ENCODE data around the gene PPOX.

The PPOX gene

DNA sequence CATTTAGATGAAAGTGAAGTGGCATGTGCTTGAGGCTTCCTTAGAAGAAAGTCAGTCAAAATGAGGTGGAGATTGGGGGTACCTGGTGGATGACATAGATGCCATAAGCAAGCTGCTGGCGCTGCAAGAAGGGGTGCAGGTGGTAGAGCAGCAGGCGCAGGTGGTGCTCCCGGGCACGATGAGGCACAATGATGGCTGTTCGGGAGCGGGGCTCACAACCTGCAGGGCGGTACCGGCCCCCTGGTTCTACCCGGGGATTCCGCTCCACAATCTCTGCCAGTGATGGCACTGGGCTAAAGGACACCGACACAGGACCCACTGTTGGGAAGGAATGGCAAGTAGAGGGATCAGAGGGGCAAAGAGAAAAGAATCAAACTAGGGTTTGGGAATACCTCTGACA is 8.7 kb downstream of the PPOX start:
- no peak for DNase-seq (ENCODE audit: insufficient read length, low spot score)
- no peak for FAIRE-seq

DNA sequence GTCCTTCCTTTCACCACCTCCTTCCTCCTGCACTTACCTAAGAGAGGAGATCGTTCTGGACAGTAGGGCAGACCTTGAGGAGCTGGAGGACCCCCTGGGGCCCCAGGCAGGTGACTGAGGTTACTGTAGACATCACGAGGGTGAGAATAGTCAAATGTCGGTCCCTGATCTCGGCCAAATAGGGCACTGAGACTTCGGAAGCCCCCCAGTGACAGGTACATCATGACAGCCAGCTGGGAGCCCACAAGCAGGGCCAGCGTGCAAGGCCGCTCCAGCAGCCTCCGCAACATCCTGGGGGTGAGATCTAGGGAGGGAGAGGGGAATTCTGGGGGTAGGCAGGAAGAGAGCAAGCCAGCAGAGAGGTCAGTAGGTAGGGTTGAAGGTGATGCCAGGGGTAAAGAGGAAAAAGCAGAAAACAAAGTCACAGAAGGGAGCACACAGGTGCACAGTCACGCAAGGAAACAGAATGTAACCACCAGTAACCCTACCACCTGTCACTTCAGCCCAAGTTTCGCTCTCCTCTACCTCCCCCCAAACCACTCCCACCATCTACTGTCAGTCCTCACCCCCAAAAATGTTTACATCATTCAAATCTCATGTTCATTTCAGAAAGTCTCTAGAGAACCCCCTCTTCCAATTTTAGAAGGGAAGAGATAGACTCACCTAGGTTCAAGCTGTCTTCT is 9.7 kb downstream of the PPOX start:
- DNase-seq (ENCODE audit: insufficient read length, low spot score) (no peak), FAIRE-seq (no peak)

DNA sequence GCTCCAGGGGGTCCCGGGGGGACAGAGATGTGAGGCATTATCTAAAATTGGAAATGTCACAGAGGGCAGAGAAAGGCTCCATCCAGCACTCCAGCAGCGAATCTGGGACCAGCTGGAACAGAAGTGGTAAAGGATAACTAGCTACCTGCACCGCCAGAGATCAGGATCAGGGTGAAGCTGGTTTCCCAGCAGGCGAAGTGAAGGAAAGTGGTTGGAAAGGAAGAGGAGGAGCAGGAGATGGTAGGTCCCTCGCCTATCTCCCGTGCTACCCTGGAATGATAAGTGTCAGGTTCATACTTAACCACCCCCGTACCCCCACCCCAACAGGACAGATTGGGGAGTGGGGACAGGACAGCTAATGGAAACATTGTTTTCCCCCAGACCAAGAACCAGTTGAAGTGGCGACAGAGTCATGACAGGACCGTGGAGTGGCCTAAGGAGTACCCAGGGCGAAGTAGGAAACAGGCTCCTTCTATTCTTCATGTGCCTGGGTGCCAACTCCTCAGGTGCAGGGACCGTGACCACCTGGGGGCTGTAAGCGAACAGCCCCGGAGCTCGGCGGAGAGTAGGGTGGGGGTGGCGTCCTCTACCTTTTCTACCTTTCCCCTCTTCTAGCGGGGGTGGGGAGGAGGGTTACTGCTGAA is 10.4 kb downstream of the PPOX start:
- no peak for DNase-seq (ENCODE audit: insufficient read length, low spot score)
- no peak for FAIRE-seq

- FAIRE-seq, result no peak
- DNase-seq (ENCODE audit: insufficient read length, low spot score), result peak; percentile 90
These were observed 11.1 kb downstream of the PPOX start, which contains the start of gene B4GALT3 for GRCh38 chr1:161177112-161177935. B4GALT3 (minus strand) TSS chr1:161177507; CDS start chr1:161176060, 1,447 bp downstream.

DNA sequence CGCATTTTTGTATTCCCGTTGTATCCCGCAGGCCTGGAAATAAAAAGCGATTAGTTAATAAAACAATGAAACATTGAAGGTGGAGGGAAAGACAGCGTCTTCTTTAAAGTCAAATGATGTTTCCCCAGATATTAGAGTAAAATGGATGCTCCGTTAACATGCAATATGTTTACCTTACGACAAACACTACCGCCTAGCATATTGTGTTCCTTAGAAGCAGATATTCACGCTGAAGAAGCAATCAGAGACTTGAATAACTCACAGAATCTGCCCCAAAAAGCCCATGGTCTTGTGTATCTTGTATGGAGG is 11.7 kb downstream of the PPOX start:
- no peak for FAIRE-seq

DNA sequence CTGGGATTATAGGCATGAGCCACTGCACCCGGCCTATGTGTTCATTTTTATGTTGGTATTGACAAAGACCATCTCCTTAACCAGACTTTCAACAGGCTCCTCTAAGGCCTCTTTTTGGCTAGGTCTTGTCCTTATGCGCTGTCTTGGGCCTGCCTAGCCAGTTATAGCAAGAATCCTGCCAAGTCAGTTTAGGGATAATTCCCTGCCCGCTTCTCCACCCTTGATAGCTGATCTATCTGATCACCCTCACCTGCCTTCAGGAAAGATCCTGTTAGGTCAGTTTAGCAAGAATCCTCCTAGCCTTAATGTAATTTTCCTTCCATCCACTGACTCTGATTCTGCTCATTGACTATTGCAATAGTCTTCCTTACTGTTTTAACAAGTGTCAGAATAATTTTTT is 13.5 kb downstream of the PPOX start:
- DNase-seq (ENCODE audit: insufficient read length, low spot score), result no peak
- FAIRE-seq, result no peak

More for the DNA sequence above, 11.7 kb downstream of the PPOX start:
- no peak for DNase-seq (ENCODE audit: insufficient read length, low spot score)

GRCh38 chr1:161180639-161181038 is 14.4 kb downstream of the PPOX start:
- no peak for FAIRE-seq
- DNase-seq (ENCODE audit: insufficient read length, low spot score), result no peak

DNA sequence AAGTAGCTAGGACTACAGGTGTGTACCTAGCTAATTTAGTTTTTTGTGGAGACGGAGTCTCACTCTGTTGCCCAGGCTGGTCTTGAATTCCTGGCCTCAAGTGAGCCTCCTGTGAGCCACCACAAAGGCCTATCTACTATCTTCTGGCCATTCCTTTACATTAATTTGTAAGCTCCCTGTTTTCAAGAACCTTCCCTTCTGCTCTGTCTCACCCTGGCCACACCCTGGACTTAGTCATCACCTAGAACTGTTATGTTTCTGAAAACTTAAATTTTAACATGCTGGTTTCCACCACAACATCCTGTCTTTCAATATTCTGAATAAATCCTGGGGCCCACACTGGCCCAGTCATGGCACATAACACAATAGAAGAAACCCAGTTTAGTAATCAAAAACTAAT is 16.0 kb downstream of the PPOX start:
- no peak for DNase-seq (ENCODE audit: insufficient read length, low spot score)

GRCh38 chr1:161185282-161185682 is 19.1 kb downstream of the PPOX start:
- no peak for FAIRE-seq

More for the DNA sequence above, 16.0 kb downstream of the PPOX start:
- no peak for FAIRE-seq

DNA sequence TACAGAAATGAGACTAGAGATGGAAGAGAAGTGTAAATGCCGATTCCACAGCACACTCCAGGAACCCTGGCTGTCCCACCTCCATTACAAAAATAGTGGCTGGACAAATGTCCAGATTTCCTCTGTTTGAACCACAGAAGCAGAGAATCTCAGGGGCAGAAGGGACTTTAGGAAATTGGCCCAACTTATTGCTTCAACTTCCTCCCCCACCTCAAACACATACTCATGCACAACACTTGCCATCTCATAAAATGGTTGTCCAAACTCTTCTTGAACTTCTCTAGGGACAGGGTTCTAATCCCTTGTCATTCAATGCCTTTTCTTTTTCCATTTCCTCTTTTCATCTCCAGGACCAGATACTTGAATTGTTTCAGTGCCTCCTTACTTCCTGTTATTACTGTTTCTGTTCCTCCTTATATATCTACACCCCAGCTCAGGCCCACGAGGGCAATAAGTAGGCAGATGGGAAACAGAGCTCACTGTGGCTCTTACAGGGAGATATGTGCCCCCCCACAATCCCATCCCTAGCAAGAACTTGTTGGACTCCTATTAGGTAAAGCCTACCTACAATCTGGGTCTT is 19.6 kb downstream of the PPOX start:
- DNase-seq (ENCODE audit: insufficient read length, low spot score), result no peak

More at GRCh38 chr1:161185282-161185682, 19.1 kb downstream of the PPOX start:
- DNase-seq (ENCODE audit: insufficient read length, low spot score), result no peak

GRCh38 chr1:161187311-161187710 is 21.1 kb downstream of the PPOX start:
- no peak for DNase-seq (ENCODE audit: insufficient read length, low spot score)
- FAIRE-seq, result no peak

More for the DNA sequence above, 19.6 kb downstream of the PPOX start:
- FAIRE-seq, result no peak

- no peak for DNase-seq (ENCODE audit: insufficient read length, low spot score)
- no peak for FAIRE-seq
These were observed 22.2 kb downstream of the PPOX start for GRCh38 chr1:161188381-161188780.

GRCh38 chr1:161189036-161189435 is 22.8 kb downstream of the PPOX start:
- DNase-seq (ENCODE audit: insufficient read length, low spot score), result no peak
- FAIRE-seq, result no peak

DNA sequence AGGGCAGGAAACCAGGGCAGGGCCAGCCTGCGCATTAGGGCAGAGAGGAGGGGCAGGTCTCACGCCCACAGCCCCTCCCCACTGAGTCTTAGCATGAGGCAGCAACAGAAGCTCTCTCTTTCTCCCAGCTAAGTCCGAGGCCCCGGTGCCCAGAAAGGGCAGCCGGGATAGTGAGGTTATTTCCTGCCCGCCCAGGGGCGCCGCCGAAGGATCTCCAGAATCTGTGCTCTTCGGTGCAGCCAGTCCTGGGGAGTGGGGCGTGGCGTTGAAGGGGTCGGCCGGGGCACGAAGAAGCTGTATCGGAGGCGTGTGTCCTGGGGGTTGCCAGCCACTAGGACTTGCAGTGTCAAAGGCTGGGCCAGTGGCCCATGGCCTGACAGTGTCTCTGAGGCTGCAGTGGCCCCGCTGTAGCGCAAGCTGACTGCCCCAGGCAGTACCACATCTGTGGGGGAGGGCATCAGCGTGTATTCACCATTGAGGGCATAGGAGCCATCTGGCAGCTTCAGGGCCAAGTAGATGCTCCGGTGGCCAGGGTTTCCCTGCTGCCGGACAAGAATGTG is 24.8 kb downstream of the PPOX start:
- FAIRE-seq (no peak), DNase-seq (ENCODE audit: insufficient read length, low spot score) (no peak)

- no peak for FAIRE-seq
- no peak for DNase-seq (ENCODE audit: insufficient read length, low spot score)
These were observed 25.7 kb downstream of the PPOX start for GRCh38 chr1:161191971-161192370.

DNA sequence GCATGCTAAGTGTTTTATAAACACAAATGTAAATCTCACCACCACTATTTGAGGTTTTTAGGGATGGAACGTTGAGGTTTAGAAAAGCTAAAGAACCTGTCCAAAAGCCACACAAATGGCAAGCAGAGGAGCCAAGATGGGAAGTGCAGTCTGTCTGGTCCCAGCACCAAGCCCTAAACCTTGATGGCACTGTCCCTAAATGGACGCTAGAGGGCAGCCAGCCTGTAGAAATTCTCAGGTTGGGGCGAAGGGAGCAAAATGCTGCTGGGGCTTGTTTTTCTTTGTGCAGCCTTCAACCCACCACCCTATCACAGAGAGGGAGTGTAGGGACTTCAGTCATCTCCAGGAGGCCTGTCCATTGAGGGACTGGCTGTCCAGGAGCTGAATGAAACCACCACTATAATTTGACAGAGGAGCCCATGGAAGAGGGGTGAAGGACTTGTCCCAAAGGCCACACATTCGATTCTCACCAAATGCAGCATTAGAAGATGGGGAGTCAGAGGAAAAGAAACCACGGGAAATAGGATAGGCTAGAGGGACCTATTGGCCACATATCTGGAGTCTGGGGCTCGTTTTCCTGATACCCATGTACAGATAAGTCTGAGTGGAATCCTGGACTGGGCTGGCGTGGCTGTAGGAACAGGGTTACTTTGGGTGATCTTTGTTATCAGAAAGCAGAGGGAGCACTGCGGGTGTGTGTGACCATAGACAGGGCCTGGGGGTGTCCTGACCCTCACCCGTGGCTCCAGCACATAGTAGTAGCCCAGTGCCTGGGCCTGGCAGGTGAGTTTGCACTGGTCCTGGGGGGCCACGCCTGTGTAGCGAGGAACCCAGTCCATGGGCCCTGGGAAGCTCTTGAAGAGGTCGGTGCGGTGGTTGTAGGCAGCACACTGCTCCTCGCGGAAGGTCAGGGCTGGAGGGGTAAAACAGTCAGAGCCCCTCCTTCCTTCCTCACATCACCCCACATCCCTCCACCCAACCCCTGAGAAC is 26.5 kb downstream of the PPOX start:
- no peak for FAIRE-seq
- peak; percentile 71 for DNase-seq (ENCODE audit: insufficient read length, low spot score)

GRCh38 chr1:161193561-161194235 is 27.5 kb downstream of the PPOX start:
- no peak for FAIRE-seq
- no peak for DNase-seq (ENCODE audit: insufficient read length, low spot score)

GRCh38 chr1:161195171-161195570 is 28.9 kb downstream of the PPOX start:
- DNase-seq (ENCODE audit: insufficient read length, low spot score) (no peak), FAIRE-seq (no peak)

GRCh38 chr1:161196111-161196510 is 29.9 kb downstream of the PPOX start:
- DNase-seq (ENCODE audit: insufficient read length, low spot score) (no peak), FAIRE-seq (no peak)
